BLaER1 treated with 17β-estradiol and CSF1 and Interleukin-3, amounts not matched to agents 10 nM and 100 nM (cell line): Measurements from ENCODE around the gene CDC45.

ENCODE experiments used
- H3K27ac ChIP-seq, 11 experiments: shearing (Covaris generic); formaldehyde crosslinking; 2 replicates each; pipeline ENCODE4 v1.8.1; 2022
- H3K27me3 ChIP-seq, 11 experiments: shearing (Covaris generic); formaldehyde crosslinking; 2 replicates each; pipeline ENCODE4 v1.8.1; 2022
- H3K36me3 ChIP-seq, 11 experiments: shearing (Covaris generic); formaldehyde crosslinking; 2 replicates each; pipeline ENCODE4 v1.8.1; 2022
- H3K4me1 ChIP-seq, 10 experiments: shearing (Covaris generic); formaldehyde crosslinking; 2 replicates each; pipeline ENCODE4 v1.8.1; 2022
- H3K4me2 ChIP-seq, 11 experiments: shearing (Covaris generic); formaldehyde crosslinking; 2 replicates each; pipeline ENCODE4 v1.8.1; 2022
- H3K4me3 ChIP-seq, 10 experiments: shearing (Covaris generic); formaldehyde crosslinking; 2 replicates each; pipeline ENCODE4 v1.8.1; 2022
- H3K9ac ChIP-seq, 11 experiments: shearing (Covaris generic); formaldehyde crosslinking; 2 replicates each; pipeline ENCODE4 v1.8.1; 2022
- H3K9me3 ChIP-seq, 11 experiments: shearing (Covaris generic); formaldehyde crosslinking; replicated peaks in 1 of 11; 2 replicates each; pipeline ENCODE4 v1.8.1; 2022
- H4K20me1 ChIP-seq, 11 experiments: shearing (Covaris generic); formaldehyde crosslinking; 2 replicates each; pipeline ENCODE4 v1.8.1; 2022
- Cebpa-rat ChIP-seq, 11 experiments: shearing (Covaris generic); IDR thresholded peaks; 2 replicates each; pipeline ENCODE4 v1.8.1; 2022

Gene CDC45

DNA sequence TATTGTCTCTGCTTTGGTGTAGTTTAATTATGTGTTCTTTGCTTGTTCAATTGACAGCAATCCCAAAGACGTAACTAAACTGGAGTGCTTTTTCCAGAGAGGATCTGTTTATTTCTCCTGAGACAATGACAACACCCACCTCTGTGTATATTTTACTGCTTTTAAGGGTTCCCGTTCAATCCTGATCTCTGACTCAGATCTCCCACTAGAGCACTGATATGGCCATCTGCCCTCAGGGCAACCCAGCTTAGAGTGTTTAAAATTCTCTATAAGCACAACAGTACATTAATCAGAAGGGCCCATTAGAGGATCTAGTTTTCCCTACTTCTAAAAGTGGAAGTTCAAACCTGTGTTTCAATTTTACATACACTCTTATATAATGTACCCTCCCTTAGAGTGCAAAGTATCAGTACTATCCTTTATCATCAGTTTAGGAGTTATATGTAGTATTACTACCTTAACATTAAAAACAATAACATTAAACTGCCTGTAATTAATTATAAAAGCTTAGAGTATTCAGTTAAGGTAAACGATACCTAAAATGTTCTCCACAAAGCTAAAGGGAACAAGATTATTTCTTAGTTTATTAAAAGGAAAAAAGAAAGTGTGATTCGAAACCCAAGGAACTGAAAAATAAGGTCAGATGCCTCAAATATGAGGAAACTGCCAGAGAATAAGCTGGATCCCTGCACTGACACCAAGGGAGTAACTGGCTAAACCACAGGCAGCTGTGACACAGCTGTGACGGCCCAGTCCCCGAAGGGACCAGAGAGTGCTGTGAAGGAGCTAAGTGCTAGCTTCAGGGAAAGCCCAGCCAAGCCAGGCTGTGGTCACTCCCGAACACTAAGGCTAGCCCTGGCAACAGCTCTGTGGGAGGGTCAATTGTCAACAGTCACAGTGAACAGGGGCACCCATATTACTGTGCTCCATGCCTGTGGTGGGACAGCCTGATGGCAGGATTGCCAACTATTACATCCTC, 15.9 kb upstream of the CDC45 start:
- Histone ChIP-seq H3K36me3 (peaks cover 88 to 100% (median 95%) of the 10 kb centered on the region in 11 experiments), H3K9ac (peak overlapping the region in 8 of 11 experiments; percentile 1 to 48 (median 26); a peak in 9 of 22 replicates), H3K4me2 (peak overlapping the region in 8 of 11 experiments; percentile 28 to 67 (median 50); a peak in 15 of 22 replicates), H3K4me3 (no peak overlapping the region), H3K27ac (peak overlapping the region in 5 of 11 experiments; percentile 5 to 45 (median 25); a peak in 5 of 22 replicates), H4K20me1 (peaks cover 0 to 39% (median 24%) of the 10 kb centered on the region in 11 experiments; a peak in 17 of 22 replicates), H3K27me3 (no peaks in the 10 kb centered on the region), H3K4me1 (peaks cover 0 to 22% (median 16%) of the 10 kb centered on the region in 10 experiments; a peak in 14 of 20 replicates), H3K9me3 (no peaks in the 10 kb centered on the region)
- TF ChIP-seq Cebpa-rat (IDR thresholded peaks at IDR 0.05): no peak

DNA sequence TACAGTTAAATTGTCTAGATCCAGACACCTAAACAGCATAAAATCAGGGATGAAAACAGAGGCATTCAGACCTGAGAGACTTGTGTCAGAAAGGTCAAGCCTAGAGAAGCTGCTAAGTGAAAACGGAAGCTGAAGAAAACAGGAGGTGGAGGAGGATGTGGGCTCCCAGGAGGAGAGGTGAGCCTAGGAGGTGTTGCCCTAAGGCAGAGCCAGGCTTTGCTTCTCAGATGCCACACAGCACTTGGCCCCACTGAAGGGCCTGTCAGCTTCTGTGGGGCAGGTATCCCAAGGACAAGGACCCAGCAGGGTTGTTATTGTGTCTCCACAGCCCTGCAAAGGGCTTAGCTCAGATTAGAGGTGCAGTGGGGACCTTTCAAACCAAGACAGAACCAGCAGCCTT, 15.2 kb upstream of the CDC45 start:
- peak overlapping the region in 8 of 11 experiments; percentile 1 to 48 (median 26); a peak in 10 of 22 replicates for H3K9ac ChIP-seq
- peaks cover 0 to 22% (median 16%) of the 10 kb centered on the region in 10 experiments; a peak in 14 of 20 replicates for H3K4me1 ChIP-seq
- no peaks in the 10 kb centered on the region for H3K27me3 ChIP-seq
- no peaks in the 10 kb centered on the region for H3K9me3 ChIP-seq
- H4K20me1 ChIP-seq: peaks cover 0 to 47% (median 32%) of the 10 kb centered on the region in 11 experiments; a peak in 17 of 22 replicates
- H3K27ac ChIP-seq: peak overlapping the region in 4 of 11 experiments; percentile 21 to 45 (median 30); a peak in 5 of 22 replicates
- peaks cover 88 to 100% (median 97%) of the 10 kb centered on the region in 11 experiments for H3K36me3 ChIP-seq
- peak overlapping the region in 8 of 11 experiments; percentile 28 to 67 (median 50); a peak in 15 of 22 replicates for H3K4me2 ChIP-seq
- no peak for TF ChIP-seq Cebpa-rat (IDR thresholded peaks at IDR 0.05)
- H3K4me3 ChIP-seq: no peak overlapping the region

DNA sequence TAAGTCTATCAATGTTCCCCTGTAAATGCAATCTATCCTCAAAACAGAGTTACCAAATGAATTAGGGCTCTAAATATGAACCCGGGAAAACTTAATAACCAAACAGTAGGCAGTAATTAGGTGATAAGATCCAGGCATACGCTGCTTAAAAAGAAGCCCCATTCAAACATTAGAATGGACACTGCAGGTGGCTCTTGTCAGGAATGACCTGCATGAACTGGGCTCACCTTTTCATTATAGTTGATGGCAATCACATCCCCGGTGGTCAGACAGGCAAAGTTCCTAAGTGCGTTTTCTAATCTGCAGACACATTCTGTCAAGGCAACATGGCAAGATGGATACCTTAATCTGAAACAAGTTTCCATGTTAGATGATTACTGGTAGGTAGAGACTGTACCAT, 14.7 kb upstream of the CDC45 start:
- Histone ChIP-seq H3K4me1 (peaks cover 0 to 22% (median 16%) of the 10 kb centered on the region in 10 experiments; a peak in 14 of 20 replicates), H3K9ac (peak overlapping the region in 6 of 11 experiments; percentile 1 to 36 (median 19); a peak in 5 of 22 replicates), H3K9me3 (no peaks in the 10 kb centered on the region), H3K27ac (peak overlapping the region in 1 of 11 experiments; percentile 45; a peak in 1 of 22 replicates), H3K36me3 (peaks cover 88 to 100% (median 97%) of the 10 kb centered on the region in 11 experiments), H4K20me1 (peaks cover 0 to 51% (median 36%) of the 10 kb centered on the region in 11 experiments; a peak in 17 of 22 replicates), H3K4me3 (no peak overlapping the region), H3K4me2 (peak overlapping the region in 8 of 11 experiments; percentile 28 to 67 (median 50); a peak in 13 of 22 replicates), H3K27me3 (no peaks in the 10 kb centered on the region)
- TF ChIP-seq Cebpa-rat (IDR thresholded peaks at IDR 0.05): no peak

DNA sequence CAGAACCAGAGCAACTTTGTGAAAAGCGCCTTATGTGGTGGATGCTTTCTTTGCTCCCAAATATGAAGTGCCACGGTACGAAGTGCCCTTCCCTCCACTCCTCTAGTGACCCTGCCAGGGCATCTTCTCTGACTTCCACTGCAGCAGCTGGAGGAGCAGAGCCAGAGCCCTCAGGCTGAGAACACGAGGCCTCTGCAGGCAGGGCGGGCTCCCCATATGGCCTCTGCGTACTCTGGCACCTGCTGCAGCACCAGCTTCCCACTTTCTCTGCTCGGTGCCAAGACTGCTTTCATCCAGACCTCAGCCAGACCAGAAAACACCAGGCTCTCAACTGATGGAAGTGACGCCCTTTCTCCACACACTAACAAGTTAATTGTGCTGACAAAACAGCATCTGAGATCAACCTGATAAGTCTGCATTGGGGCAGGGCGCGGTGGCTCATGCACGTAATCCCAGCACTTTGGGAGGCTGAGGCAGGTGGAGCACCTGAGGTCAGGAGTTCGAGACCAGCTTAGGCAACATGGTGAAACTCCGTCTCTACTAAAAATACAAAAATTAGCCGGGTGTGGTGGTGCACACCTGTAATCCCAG, 13.5 kb upstream of the CDC45 start:
- H3K27ac ChIP-seq: no peak overlapping the region
- H3K36me3 ChIP-seq: peaks cover 88 to 100% (median 97%) of the 10 kb centered on the region in 11 experiments
- H3K4me3 ChIP-seq: no peak overlapping the region
- TF ChIP-seq Cebpa-rat (IDR thresholded peaks at IDR 0.05): no peak
- H3K4me2 ChIP-seq: no peak overlapping the region
- H3K4me1 ChIP-seq: peaks cover 0 to 22% (median 16%) of the 10 kb centered on the region in 10 experiments; a peak in 14 of 20 replicates
- peak overlapping the region in 1 of 11 experiments; percentile 38; a peak in 1 of 22 replicates for H3K9ac ChIP-seq
- H3K27me3 ChIP-seq: no peaks in the 10 kb centered on the region
- H3K9me3 ChIP-seq: no peaks in the 10 kb centered on the region
- H4K20me1 ChIP-seq: peaks cover 0 to 64% (median 40%) of the 10 kb centered on the region in 11 experiments; a peak in 18 of 22 replicates

DNA sequence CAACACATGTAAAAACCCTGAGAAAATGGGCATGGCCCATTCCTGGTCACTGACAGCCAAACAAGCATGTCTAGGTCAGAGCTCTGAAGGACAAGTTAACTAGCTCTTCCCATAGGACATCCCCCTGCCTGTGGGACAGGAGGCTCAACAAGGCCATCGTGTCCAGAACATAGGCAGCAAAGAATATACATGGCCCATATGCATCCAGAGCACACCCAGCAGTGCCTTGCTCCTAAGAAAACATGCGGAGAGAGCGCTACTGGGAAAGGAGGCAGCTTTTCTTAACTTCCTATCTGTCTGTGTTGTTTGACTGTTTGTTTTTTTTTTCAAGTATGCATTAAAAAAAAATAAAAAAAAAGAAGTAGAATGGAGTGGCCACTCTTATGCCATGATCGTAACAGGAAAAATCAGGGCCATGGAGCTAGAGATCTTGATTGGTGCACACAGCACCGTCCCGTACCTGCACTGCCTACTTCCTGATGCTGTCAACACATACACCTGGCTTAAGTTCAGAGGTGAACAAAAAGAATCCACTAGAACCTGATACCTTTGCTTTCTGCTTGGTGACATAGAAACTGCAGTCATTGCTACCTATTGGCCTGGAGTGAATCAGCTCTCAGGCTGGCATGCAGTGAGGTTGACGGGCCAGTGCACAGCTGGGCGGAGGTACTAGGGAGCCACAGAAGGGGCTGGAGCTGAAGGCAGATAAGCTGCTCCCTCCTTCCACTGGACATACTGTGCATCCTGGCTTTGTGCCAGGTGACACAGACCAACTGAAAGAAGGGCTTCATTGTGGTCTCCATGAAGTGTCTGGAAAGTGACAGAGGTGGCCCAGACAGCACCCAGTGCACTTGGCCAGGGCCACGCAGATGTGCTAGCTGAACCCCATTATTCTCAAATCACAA, 12.6 kb upstream of the CDC45 start:
- Histone ChIP-seq H3K4me3 (no peak overlapping the region), H3K36me3 (peaks cover 88 to 100% (median 98%) of the 10 kb centered on the region in 11 experiments), H3K9me3 (no peaks in the 10 kb centered on the region), H3K4me1 (peaks cover 0 to 22% (median 16%) of the 10 kb centered on the region in 10 experiments; a peak in 14 of 20 replicates), H3K4me2 (no peak overlapping the region), H4K20me1 (peaks cover 0 to 73% (median 49%) of the 10 kb centered on the region in 11 experiments; a peak in 18 of 22 replicates), H3K27ac (no peak overlapping the region), H3K9ac (no peak overlapping the region), H3K27me3 (no peaks in the 10 kb centered on the region)
- no peak for TF ChIP-seq Cebpa-rat (IDR thresholded peaks at IDR 0.05)

DNA sequence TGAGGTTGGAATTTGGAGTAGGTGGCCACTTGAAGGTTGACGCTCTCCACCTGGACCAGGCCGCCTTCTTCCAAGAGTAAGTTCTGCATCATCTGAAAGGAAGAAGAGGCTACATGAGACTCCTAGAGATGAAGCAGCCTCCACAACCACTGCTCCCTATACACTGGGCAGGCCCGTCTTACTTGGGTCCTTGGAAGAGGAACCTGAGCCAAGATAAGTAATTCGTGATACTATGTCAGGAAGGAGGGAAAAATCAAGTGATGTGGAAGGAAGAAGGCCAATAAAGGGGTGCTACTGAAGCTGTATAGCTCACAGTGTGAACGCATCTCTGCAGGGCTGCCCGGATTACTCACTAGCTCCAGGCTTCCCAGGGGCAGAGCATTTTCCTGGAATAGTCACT, 11.8 kb upstream of the CDC45 start:
- H3K27ac ChIP-seq: no peak overlapping the region
- no peak overlapping the region for H3K9ac ChIP-seq
- peaks cover 0 to 22% (median 16%) of the 10 kb centered on the region in 10 experiments; a peak in 14 of 20 replicates for H3K4me1 ChIP-seq
- TF ChIP-seq Cebpa-rat (IDR thresholded peaks at IDR 0.05): no peak
- H3K9me3 ChIP-seq: no peaks in the 10 kb centered on the region
- peaks cover 95 to 100% (median 98%) of the 10 kb centered on the region in 11 experiments for H3K36me3 ChIP-seq
- no peak overlapping the region for H3K4me3 ChIP-seq
- H4K20me1 ChIP-seq: peaks cover 0 to 81% (median 56%) of the 10 kb centered on the region in 11 experiments; a peak in 18 of 22 replicates
- no peak overlapping the region for H3K4me2 ChIP-seq
- H3K27me3 ChIP-seq: no peaks in the 10 kb centered on the region

DNA sequence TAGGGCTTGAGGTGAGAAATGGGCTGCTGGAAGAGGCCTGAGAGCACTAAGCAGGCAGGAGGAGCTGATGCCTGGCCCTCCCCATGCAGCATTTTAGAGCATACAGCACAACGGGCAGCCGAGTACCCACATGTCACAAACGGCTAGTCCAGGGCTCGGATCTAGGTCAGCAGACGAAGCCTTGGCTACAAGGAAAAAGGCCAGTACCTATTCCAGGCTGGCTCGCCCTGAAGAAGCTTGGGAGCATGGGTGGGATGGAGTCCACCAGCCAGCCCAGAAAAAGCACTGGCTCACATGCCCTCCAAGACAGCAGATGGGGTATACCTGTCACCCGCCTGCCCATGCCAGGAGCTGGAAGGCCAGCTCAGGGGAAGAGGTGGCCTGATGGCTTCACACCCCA, 10.3 kb upstream of the CDC45 start:
- Histone ChIP-seq H3K36me3 (peaks cover 97 to 100% (median 100%) of the 10 kb centered on the region in 11 experiments), H3K4me3 (no peak overlapping the region), H3K27me3 (no peaks in the 10 kb centered on the region), H3K4me2 (no peak overlapping the region), H3K4me1 (peaks cover 0 to 12% (median 9%) of the 10 kb centered on the region in 10 experiments; a peak in 14 of 20 replicates), H3K9ac (no peak overlapping the region; a peak in 1 of 22 replicates), H3K27ac (no peak overlapping the region), H4K20me1 (peaks cover 0 to 92% (median 68%) of the 10 kb centered on the region in 11 experiments; a peak in 19 of 22 replicates), H3K9me3 (no peaks in the 10 kb centered on the region)
- TF ChIP-seq Cebpa-rat (IDR thresholded peaks at IDR 0.05): no peak

DNA sequence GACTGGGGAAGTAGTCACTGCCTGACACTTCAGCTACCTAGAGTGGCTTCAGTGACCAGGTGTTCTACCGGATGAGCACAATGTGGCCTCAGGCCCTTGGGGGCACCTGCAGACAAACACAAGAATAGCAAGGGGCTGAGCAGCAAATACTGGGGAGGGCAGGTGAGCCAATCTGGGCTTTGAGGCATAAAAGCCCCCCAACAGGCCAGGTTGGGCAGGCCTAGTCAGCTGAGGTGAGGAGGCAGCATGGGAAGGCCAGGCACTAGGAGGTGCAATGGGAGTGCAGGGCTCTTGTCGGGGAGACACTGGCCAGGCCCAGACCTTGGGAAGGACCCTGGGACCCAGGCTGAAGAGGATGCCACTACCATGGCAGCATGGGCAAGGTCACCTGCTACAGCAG, 9.7 kb upstream of the CDC45 start:
- Histone ChIP-seq H3K4me2 (no peak overlapping the region), H3K4me1 (peaks cover 0 to 6% (median 3%) of the 10 kb centered on the region in 10 experiments; a peak in 7 of 20 replicates), H3K9me3 (no peaks in the 10 kb centered on the region), H3K9ac (no peak overlapping the region), H4K20me1 (peaks cover 0 to 92% (median 69%) of the 10 kb centered on the region in 11 experiments; a peak in 19 of 22 replicates), H3K4me3 (no peak overlapping the region), H3K27ac (no peak overlapping the region), H3K27me3 (no peaks in the 10 kb centered on the region), H3K36me3 (peaks cover 97 to 100% (median 100%) of the 10 kb centered on the region in 11 experiments)
- no peak for TF ChIP-seq Cebpa-rat (IDR thresholded peaks at IDR 0.05)
